ENCODE measurements around the gene NUP85.
"Not testable (repeated sequence)": the region's sequence is repeated elsewhere in the genome, so short reads cannot be mapped to it uniquely, and the experiment has no call there.

NUP85 gene

GRCh38 chr17:75241996-75242460 is 36.5 kb downstream of the NUP85 start:
- H3K4me1 Mint-ChIP-seq (ENCODE audit: low read depth): peaks cover 71% of the 10 kb centered on the region
- no peaks in the 10 kb centered on the region for H3K27me3 Mint-ChIP-seq
- H3K4me3 Mint-ChIP-seq: peak overlapping the region; percentile 12
- peak overlapping the region; percentile 91 for H3K27ac Mint-ChIP-seq
- H3K36me3 Mint-ChIP-seq (ENCODE audit: low read depth): peaks cover 99% of the 10 kb centered on the region
- no peaks in the 10 kb centered on the region for H3K9me3 Mint-ChIP-seq
- peak; percentile 49 for DNase-seq

- peak overlapping the region; percentile 91 for H3K27ac Mint-ChIP-seq
- no peaks in the 10 kb centered on the region for H3K27me3 Mint-ChIP-seq
- no peaks in the 10 kb centered on the region for H3K9me3 Mint-ChIP-seq
- peak; percentile 59 for DNase-seq
- H3K36me3 Mint-ChIP-seq (ENCODE audit: low read depth): peaks cover 96% of the 10 kb centered on the region
- peak overlapping the region; percentile 12 for H3K4me3 Mint-ChIP-seq
- H3K4me1 Mint-ChIP-seq (ENCODE audit: low read depth): peaks cover 75% of the 10 kb centered on the region
These were observed 37.1 kb downstream of the NUP85 start for GRCh38 chr17:75242461-75243042.

GRCh38 chr17:75244133-75244866 is 38.8 kb downstream of the NUP85 start:
- Mint-ChIP-seq H3K27ac (peak overlapping the region; percentile 84), H3K27me3 (no peaks in the 10 kb centered on the region), H3K36me3 (ENCODE audit: low read depth) (peaks cover 87% of the 10 kb centered on the region), H3K4me3 (peak overlapping the region; percentile 18), H3K4me1 (ENCODE audit: low read depth) (peaks cover 78% of the 10 kb centered on the region), H3K9me3 (no peaks in the 10 kb centered on the region)
- no peak for DNase-seq

GRCh38 chr17:75245011-75245410 is 39.5 kb downstream of the NUP85 start:
- peaks cover 83% of the 10 kb centered on the region for H3K4me1 Mint-ChIP-seq (ENCODE audit: low read depth)
- no peaks in the 10 kb centered on the region for H3K9me3 Mint-ChIP-seq
- no peak for DNase-seq
- peak overlapping the region; percentile 84 for H3K27ac Mint-ChIP-seq
- H3K4me3 Mint-ChIP-seq: no peak overlapping the region
- peaks cover 87% of the 10 kb centered on the region for H3K36me3 Mint-ChIP-seq (ENCODE audit: low read depth)
- no peaks in the 10 kb centered on the region for H3K27me3 Mint-ChIP-seq

GRCh38 chr17:75246404-75246803 is 40.9 kb downstream of the NUP85 start:
- Mint-ChIP-seq H3K4me1 (ENCODE audit: low read depth) (peaks cover 85% of the 10 kb centered on the region), H3K4me3 (no peak overlapping the region), H3K27ac (peak overlapping the region; percentile 80), H3K9me3 (no peaks in the 10 kb centered on the region), H3K27me3 (no peaks in the 10 kb centered on the region), H3K36me3 (ENCODE audit: low read depth) (peaks cover 77% of the 10 kb centered on the region)
- no peak for DNase-seq

- peaks cover 83% of the 10 kb centered on the region for H3K4me1 Mint-ChIP-seq (ENCODE audit: low read depth)
- no peaks in the 10 kb centered on the region for H3K27me3 Mint-ChIP-seq
- H3K36me3 Mint-ChIP-seq (ENCODE audit: low read depth): peaks cover 52% of the 10 kb centered on the region
- peak overlapping the region; percentile 74 for H3K4me3 Mint-ChIP-seq
- H3K27ac Mint-ChIP-seq: peak overlapping the region; percentile 97
- DNase-seq: no peak
- no peaks in the 10 kb centered on the region for H3K9me3 Mint-ChIP-seq
These were observed 44.1 kb downstream of the NUP85 start for GRCh38 chr17:75249564-75249963.

GRCh38 chr17:75250009-75250471 is 44.6 kb downstream of the NUP85 start:
- Mint-ChIP-seq H3K4me1 (ENCODE audit: low read depth) (peaks cover 84% of the 10 kb centered on the region), H3K9me3 (no peaks in the 10 kb centered on the region), H3K27me3 (no peaks in the 10 kb centered on the region), H3K27ac (peak overlapping the region; percentile 97), H3K36me3 (ENCODE audit: low read depth) (peaks cover 47% of the 10 kb centered on the region), H3K4me3 (peak overlapping the region; percentile 74)
- DNase-seq: peak; percentile 83

- Mint-ChIP-seq H3K27ac (peak overlapping the region; percentile 89), H3K4me1 (ENCODE audit: low read depth) (peaks cover 88% of the 10 kb centered on the region), H3K36me3 (ENCODE audit: low read depth) (peaks cover 28% of the 10 kb centered on the region), H3K27me3 (no peaks in the 10 kb centered on the region), H3K9me3 (no peaks in the 10 kb centered on the region), H3K4me3 (no peak overlapping the region)
- no peak for DNase-seq
These were observed 46.7 kb downstream of the NUP85 start for GRCh38 chr17:75252039-75252816.

- DNase-seq, H3K9me3 Mint-ChIP-seq, H3K4me3 Mint-ChIP-seq, H3K27me3 Mint-ChIP-seq: not testable (repeated sequence)
- Mint-ChIP-seq H3K4me1 (ENCODE audit: low read depth) (peaks cover 87% of the 10 kb centered on the region), H3K27ac (peak overlapping the region; percentile 51), H3K36me3 (ENCODE audit: low read depth) (peaks cover 32% of the 10 kb centered on the region)
These were observed 50.6 kb downstream of the NUP85 start for GRCh38 chr17:75255954-75256698.

- not testable (repeated sequence) for DNase-seq, H3K27me3 Mint-ChIP-seq, H3K4me3 Mint-ChIP-seq, H3K9me3 Mint-ChIP-seq
- peak overlapping the region; percentile 69 for H3K27ac Mint-ChIP-seq
- peaks cover 78% of the 10 kb centered on the region for H3K4me1 Mint-ChIP-seq (ENCODE audit: low read depth)
- peaks cover 42% of the 10 kb centered on the region for H3K36me3 Mint-ChIP-seq (ENCODE audit: low read depth)
These were observed 51.7 kb downstream of the NUP85 start for GRCh38 chr17:75257228-75257627.

- H3K27ac Mint-ChIP-seq: peak overlapping the region; percentile 100
- H3K36me3 Mint-ChIP-seq (ENCODE audit: low read depth): peaks cover 71% of the 10 kb centered on the region
- H3K9me3 Mint-ChIP-seq: no peaks in the 10 kb centered on the region
- no peak for DNase-seq
- H3K27me3 Mint-ChIP-seq: no peaks in the 10 kb centered on the region
- peak overlapping the region; percentile 96 for H3K4me3 Mint-ChIP-seq
- H3K4me1 Mint-ChIP-seq (ENCODE audit: low read depth): peaks cover 63% of the 10 kb centered on the region
These were observed 55.3 kb downstream of the NUP85 start for GRCh38 chr17:75260641-75261335.

GRCh38 chr17:75261336-75262111 is 56.0 kb downstream of the NUP85 start, which contains the start of the genes GGA3 and MRPS7:
Gene GGA3, minus strand, starts transcription at chr17:75261606. Its CDS starts 19 bp downstream, at chr17:75261587.
Gene MRPS7, plus strand, starts transcription at chr17:75261879. Its CDS starts 22 bp downstream, at chr17:75261901.
- H3K4me1 Mint-ChIP-seq (ENCODE audit: low read depth): peaks cover 55% of the 10 kb centered on the region

GRCh38 chr17:75262112-75262606 is 56.7 kb downstream of the NUP85 start:
- Mint-ChIP-seq H3K9me3 (no peaks in the 10 kb centered on the region), H3K4me1 (ENCODE audit: low read depth) (peaks cover 49% of the 10 kb centered on the region), H3K4me3 (peak overlapping the region; percentile 96), H3K27me3 (no peaks in the 10 kb centered on the region), H3K36me3 (ENCODE audit: low read depth) (peaks cover 85% of the 10 kb centered on the region), H3K27ac (peak overlapping the region; percentile 100)
- peak; percentile 53 for DNase-seq

More at GRCh38 chr17:75261336-75262111, 56.0 kb downstream of the NUP85 start, which contains the start of the genes GGA3 and MRPS7:
- Mint-ChIP-seq H3K4me3 (peak within 1 kb of the TSS; percentile 96), H3K9me3 (no peaks in the 10 kb centered on the region), H3K27ac (peak within 1 kb of the TSS; percentile 100), H3K27me3 (no peaks in the 10 kb centered on the region), H3K36me3 (ENCODE audit: low read depth) (peaks cover 78% of the 10 kb centered on the region)
- DNase-seq: peak; percentile 97

Data from activated T-cell treated with anti-CD3 and anti-CD28 coated beads, Interleukin-2, amount 50 U/mL, for 24 hours (primary cell).